NCI-H146 treated with DMSO at 0.1 percent for 48 hours (cell line): ENCODE results near the gene MYF5.

Source experiments
- DNase-seq: peaks from one replicate; lab custom pipeline; 2025; ENCODE audit not compliant: unreplicated experiment; lab: John Stamatoyannopoulos, UW

MYF5 gene

DNA sequence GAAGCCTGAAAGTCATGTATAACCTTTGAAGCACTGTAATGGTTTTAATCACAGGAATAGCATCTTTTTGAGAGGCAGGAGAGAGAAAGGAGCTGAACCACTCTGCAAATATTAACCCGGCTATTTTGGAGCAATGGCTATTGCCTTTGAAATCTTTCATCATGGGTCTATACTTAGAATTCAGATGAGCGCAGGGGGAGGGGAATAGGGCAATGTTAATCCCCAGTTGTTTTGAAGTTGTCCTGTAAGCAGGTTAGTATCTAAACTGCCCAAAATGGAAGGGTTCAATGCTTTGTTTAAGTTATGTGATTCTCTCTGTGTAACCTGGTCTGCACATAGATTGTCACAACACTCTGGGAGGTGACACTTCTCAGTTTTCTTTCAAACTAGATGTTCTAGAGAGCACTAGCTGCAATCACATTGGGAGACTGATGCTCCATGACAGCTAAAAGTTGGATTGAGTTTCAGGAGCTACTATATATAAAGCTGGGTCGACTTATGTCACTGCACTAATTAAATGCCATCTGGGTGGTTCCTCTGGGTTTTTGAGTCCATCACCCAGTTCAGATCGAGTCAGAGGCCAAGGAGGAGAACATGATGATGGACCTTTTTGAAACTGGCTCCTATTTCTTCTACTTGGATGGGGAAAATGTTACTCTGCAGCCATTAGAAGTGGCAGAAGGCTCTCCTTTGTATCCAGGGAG is 9.4 kb upstream of the MYF5 start, which contains the start of gene MYF6:
MYF6 (plus strand) TSS at position 509 of the 704 bp plus-strand sequence; CDS start at position 595, 86 bp downstream.
- DNase-seq, result no peak

DNA sequence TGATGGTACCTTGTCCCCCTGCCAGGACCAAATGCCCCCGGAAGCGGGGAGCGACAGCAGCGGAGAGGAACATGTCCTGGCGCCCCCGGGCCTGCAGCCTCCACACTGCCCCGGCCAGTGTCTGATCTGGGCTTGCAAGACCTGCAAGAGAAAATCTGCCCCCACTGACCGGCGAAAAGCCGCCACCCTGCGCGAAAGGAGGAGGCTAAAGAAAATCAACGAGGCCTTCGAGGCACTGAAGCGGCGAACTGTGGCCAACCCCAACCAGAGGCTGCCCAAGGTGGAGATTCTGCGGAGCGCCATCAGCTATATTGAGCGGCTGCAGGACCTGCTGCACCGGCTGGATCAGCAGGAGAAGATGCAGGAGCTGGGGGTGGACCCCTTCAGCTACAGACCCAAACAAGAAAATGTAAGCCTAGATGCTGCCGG is 8.9 kb upstream of the MYF5 start:
- DNase-seq, result no peak

DNA sequence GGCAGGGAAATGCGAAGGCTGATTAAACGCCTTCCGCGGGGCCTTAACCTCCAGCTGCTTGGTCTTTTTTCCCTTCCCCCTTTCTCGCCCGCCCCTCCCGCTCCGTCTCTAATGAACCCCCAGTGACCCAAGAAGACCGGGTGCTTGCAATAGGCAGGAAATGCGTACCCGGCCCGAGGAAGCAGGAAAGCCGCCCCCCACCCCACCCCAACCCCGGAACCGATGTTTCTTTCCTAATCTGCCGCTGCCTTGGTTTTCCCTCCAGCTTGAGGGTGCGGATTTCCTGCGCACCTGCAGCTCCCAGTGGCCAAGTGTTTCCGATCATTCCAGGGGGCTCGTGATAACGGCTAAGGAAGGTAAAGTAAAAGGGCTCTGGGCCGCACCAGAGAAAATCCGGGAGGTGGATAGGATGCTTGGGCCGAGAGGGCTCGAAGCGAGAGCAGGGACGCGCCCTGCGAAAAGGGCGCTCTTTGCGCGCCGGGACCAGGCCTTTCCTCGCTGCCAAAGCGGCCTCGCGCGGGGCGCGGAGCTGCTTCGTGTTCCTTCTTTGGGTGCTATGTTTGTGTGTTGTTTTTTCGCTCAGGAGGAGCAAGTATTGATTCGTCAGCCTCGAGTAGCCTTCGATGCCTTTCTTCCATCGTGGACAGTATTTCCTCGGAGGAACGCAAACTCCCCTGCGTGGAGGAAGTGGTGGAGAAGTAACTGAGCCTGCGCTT is 8.3 kb upstream of the MYF5 start:
- DNase-seq, result no peak

- no peak for DNase-seq
Observed at GRCh38 chr12:80708975-80709328, 7.8 kb upstream of the MYF5 start.

- DNase-seq, result no peak
Observed at GRCh38 chr12:80709811-80710726, 6.6 kb upstream of the MYF5 start.

DNA sequence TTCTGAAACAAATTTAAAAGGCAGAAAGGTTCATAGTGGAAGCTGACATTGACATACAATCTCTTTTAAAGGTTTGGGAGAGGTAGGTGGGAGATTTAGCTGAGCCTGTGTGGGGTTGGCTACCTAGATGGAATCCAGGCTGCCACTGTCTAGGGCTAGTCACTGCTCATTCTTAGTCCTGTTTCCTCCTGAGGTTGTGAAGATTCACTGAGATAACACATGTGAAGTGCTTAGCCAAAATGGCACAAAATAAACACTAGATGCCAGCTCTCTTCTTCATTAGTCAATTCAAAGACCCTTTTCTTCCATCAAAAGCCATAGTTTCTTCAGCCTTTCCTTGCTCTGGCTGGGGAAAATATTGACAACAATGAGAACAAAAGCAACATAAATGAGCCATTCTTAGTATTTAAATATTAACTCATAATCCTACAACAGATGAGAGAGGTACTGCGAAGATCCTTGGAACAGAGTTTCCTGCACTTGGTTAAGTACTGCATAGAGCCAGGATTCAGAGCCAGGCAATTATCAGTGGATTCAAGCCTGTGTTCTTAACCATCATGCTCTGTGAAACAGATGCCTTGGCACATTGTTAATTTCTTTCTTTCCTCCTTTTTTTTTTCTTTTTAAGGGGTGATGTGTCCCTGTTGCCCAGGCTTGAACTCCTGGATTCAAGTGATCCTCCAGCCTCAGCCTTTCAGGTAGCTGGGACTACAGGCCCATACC is 5.8 kb upstream of the MYF5 start:
- DNase-seq, result no peak

GRCh38 chr12:80711866-80712265 is 4.8 kb upstream of the MYF5 start:
- no peak for DNase-seq

DNA sequence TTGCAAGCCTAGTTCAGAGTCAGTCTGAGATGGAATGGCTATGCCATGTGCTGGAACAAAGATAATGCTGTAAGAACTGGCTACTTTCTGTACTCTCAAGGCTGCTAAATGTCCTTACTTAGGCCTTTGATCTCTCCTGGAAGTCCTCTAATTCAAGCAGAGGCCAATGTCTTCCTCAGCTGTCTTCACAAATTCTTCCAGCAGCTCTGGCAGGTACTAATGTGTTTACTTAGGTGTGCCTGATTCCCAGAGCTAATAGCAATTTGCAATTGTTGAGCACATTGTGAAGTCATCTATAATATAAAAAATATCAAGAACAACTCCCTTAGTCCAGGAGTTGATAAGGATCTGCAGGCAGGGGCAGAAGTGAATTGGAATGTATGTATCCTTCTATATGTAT is 3.8 kb upstream of the MYF5 start:
- no peak for DNase-seq

GRCh38 chr12:80713419-80713818 is 3.3 kb upstream of the MYF5 start:
- DNase-seq, result no peak

DNA sequence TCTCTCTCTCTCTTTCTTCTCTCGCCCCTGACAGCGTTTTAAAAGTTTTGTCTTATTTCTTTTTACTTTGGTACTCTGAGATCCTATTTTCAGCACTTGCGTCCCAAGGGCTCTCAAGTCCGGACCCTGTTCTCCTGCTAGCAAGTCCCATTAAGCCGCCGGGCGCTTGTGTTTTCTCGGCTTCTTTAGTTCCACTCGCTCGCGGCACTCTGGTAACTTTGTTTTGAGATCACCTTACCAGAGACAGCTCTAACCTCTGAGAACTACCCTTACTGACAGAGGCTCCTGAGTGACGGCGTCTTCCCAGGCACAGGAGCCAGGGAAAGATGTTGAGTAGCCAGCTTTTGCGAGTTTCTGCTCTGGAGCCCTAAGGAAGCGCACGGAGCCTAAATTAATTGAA is 2.7 kb upstream of the MYF5 start:
- no peak for DNase-seq

DNA sequence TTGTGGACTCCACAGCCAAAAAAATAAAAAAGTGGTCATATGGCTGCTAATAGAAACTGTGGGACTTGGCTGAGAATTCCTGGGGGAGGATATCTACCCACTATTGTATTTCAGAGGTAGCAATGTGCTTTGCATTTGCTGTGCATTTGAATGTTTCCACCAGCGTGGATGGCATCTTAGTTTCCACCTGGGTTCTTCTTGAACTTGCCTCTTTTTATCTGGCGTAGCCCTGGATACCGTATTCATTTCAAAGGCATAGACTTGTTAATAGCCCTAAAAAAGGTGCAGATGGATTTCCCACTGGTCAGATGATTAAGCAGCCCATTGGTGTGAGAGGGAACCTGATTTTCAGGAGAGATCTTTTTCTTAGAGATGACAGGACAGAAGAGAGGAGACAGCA is 1.9 kb upstream of the MYF5 start:
- DNase-seq, result no peak

- DNase-seq, result no peak
Observed at GRCh38 chr12:80715713-80716249, 931 bp upstream of the MYF5 start.

- no peak for DNase-seq
Observed at GRCh38 chr12:80717856-80718255, 1.1 kb downstream of the MYF5 start.

- DNase-seq, result no peak
Observed at GRCh38 chr12:80720516-80720915, 3.8 kb downstream of the MYF5 start.

DNA sequence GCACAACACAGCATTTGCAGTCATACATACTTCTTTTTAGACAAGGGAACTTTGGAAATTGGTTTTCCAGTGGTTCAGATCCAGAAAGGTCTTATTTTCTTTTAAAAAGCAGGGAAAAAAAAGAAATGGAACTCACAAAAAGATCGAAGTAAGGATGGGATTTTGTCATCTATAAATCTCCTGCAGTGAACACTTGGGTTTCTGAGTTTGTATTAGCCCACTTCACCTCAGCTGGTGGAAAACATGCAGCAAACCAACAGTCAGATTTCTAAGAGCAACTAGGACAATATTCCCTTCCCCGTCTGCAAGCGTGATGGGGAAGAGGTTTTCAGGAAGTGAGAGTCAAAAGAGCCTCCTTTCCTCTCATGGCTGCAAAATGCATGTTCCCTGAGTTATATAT is 4.6 kb downstream of the MYF5 start:
- DNase-seq, result no peak

- DNase-seq, result no peak
Observed at GRCh38 chr12:80745851-80746505, 29.3 kb downstream of the MYF5 start.

- DNase-seq, result no peak
Observed at GRCh38 chr12:80747800-80748199, 31.1 kb downstream of the MYF5 start.

- no peak for DNase-seq
Observed at GRCh38 chr12:80749456-80749855, 32.7 kb downstream of the MYF5 start.

DNA sequence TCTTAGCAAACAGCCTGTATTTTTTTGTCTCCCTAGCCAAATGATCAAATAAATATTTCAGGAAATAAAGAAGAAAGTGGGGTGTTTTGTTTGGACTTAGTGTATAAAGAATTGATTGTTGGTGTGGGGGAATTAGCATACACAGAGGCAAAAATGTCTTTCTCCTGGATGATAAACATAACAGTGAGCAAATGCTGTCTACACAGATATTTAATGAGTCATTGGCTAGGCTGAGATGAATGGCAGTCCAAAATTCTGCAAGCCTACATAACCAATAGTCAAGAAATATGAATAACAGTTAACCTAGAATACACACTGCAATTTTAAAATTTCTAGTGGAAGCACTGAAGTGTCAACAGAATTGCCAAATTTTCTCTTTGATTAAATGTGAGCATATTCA is 35.8 kb downstream of the MYF5 start:
- no peak for DNase-seq

DNA sequence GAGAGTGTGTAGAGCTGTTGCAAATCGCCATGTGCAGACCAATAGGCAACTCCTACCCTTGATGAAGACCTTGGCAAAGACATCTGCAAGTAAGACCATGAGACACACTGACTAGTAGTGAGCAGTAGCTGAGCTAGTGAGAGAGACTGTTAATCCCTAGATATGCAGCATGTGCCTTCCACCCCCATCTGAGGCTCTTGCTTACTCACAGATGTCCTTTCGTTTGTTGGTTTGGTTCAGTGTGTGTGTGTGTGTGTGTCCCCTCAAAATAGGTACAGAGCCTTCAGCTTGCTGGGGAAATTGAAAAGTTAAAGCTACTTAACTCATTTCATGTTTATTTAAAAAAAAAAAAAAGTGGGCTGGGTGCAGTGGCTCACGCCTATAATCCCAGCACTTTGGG is 37.6 kb downstream of the MYF5 start:
- DNase-seq, result no peak
